ENCODE results near the gene SMARCA1.

The SMARCA1 gene

GRCh38 chrX:129510331-129510730 lies 13.0 kb downstream of the SMARCA1 start:
- Histone ChIP-seq H3K36me3 (ENCODE audit: control insufficient read depth, insufficient read depth, low read length) (peaks cover 60% of the 10 kb centered on the region), H3K27ac (ENCODE audit: low read depth, low read length, severe bottlenecking) (no peak overlapping the region), H3K4me1 (ENCODE audit: control insufficient read depth, insufficient read depth, low read length, poor library complexity, severe bottlenecking) (peaks cover 7% of the 10 kb centered on the region), H3K9me3 (ENCODE audit: control insufficient read depth, low read length) (no peaks in the 10 kb centered on the region), H3K4me3 (ENCODE audit: extremely low read depth, insufficient read depth, low read length, poor library complexity, severe bottlenecking) (no peak overlapping the region)
- 83% methylated on average over 2 of the region's 7 CpGs; no CpG with 5 or more reads in 1 of the 2 experiments for WGBS, 2 experiments (ENCODE audit: insufficient coverage in 2 of 2)

GRCh38 chrX:129497146-129497843 lies 26.0 kb downstream of the SMARCA1 start:
- no peak overlapping the region for H3K27ac ChIP-seq (ENCODE audit: low read depth, low read length, severe bottlenecking)

GRCh38 chrX:129496625-129497024 lies 26.7 kb downstream of the SMARCA1 start:
- Histone ChIP-seq H3K4me1 (ENCODE audit: control insufficient read depth, insufficient read depth, low read length, poor library complexity, severe bottlenecking) (peaks cover 8% of the 10 kb centered on the region), H3K36me3 (ENCODE audit: control insufficient read depth, insufficient read depth, low read length) (peaks cover 69% of the 10 kb centered on the region), H3K4me3 (ENCODE audit: extremely low read depth, insufficient read depth, low read length, poor library complexity, severe bottlenecking) (no peak overlapping the region), H3K9me3 (ENCODE audit: control insufficient read depth, low read length) (no peaks in the 10 kb centered on the region), H3K27ac (ENCODE audit: low read depth, low read length, severe bottlenecking) (no peak overlapping the region)
- WGBS, 2 experiments (ENCODE audit: insufficient coverage in 2 of 2): 100% methylated on average over 2 to 3 of the region's 6 CpGs

More at GRCh38 chrX:129497146-129497843, 26.0 kb downstream of the SMARCA1 start:
- Histone ChIP-seq H3K4me1 (ENCODE audit: control insufficient read depth, insufficient read depth, low read length, poor library complexity, severe bottlenecking) (peaks cover 8% of the 10 kb centered on the region), H3K9me3 (ENCODE audit: control insufficient read depth, low read length) (no peaks in the 10 kb centered on the region), H3K4me3 (ENCODE audit: extremely low read depth, insufficient read depth, low read length, poor library complexity, severe bottlenecking) (no peak overlapping the region), H3K36me3 (ENCODE audit: control insufficient read depth, insufficient read depth, low read length) (peaks cover 71% of the 10 kb centered on the region)
- WGBS, 2 experiments (ENCODE audit: insufficient coverage in 2 of 2): 93 to 100% methylated on average over 1 of the region's 3 CpGs

- 100% methylated on average over 3 of the region's 5 CpGs; no CpG with 5 or more reads in 1 of the 2 experiments for WGBS, 2 experiments (ENCODE audit: insufficient coverage in 2 of 2)
Observed at GRCh38 chrX:129495900-129496299, 27.4 kb downstream of the SMARCA1 start.

GRCh38 chrX:129494887-129495286 lies 28.4 kb downstream of the SMARCA1 start:
- Histone ChIP-seq H3K27ac (ENCODE audit: low read depth, low read length, severe bottlenecking) (no peak overlapping the region), H3K4me3 (ENCODE audit: extremely low read depth, insufficient read depth, low read length, poor library complexity, severe bottlenecking) (no peak overlapping the region), H3K9me3 (ENCODE audit: control insufficient read depth, low read length) (no peaks in the 10 kb centered on the region), H3K36me3 (ENCODE audit: control insufficient read depth, insufficient read depth, low read length) (peaks cover 68% of the 10 kb centered on the region), H3K4me1 (ENCODE audit: control insufficient read depth, insufficient read depth, low read length, poor library complexity, severe bottlenecking) (peaks cover 8% of the 10 kb centered on the region)
- no CpG with 5 or more reads among the region's 2 CpGs for WGBS, 2 experiments (ENCODE audit: insufficient coverage in 2 of 2)

More at GRCh38 chrX:129495900-129496299, 27.4 kb downstream of the SMARCA1 start:
- Histone ChIP-seq H3K9me3 (ENCODE audit: control insufficient read depth, low read length) (no peaks in the 10 kb centered on the region), H3K4me1 (ENCODE audit: control insufficient read depth, insufficient read depth, low read length, poor library complexity, severe bottlenecking) (peaks cover 8% of the 10 kb centered on the region), H3K4me3 (ENCODE audit: extremely low read depth, insufficient read depth, low read length, poor library complexity, severe bottlenecking) (no peak overlapping the region), H3K27ac (ENCODE audit: low read depth, low read length, severe bottlenecking) (no peak overlapping the region), H3K36me3 (ENCODE audit: control insufficient read depth, insufficient read depth, low read length) (peaks cover 67% of the 10 kb centered on the region)

GRCh38 chrX:129493643-129494042 lies 29.6 kb downstream of the SMARCA1 start:
- Histone ChIP-seq H3K4me3 (ENCODE audit: extremely low read depth, insufficient read depth, low read length, poor library complexity, severe bottlenecking) (no peak overlapping the region), H3K9me3 (ENCODE audit: control insufficient read depth, low read length) (no peaks in the 10 kb centered on the region), H3K4me1 (ENCODE audit: control insufficient read depth, insufficient read depth, low read length, poor library complexity, severe bottlenecking) (peaks cover 8% of the 10 kb centered on the region), H3K27ac (ENCODE audit: low read depth, low read length, severe bottlenecking) (no peak overlapping the region), H3K36me3 (ENCODE audit: control insufficient read depth, insufficient read depth, low read length) (peaks cover 60% of the 10 kb centered on the region)
- WGBS, 2 experiments (ENCODE audit: insufficient coverage in 2 of 2): no CpG with 5 or more reads among the region's 4 CpGs

- WGBS, 2 experiments (ENCODE audit: insufficient coverage in 2 of 2): no CpG with 5 or more reads among the region's 2 CpGs
Observed at GRCh38 chrX:129490330-129490729, 33.0 kb downstream of the SMARCA1 start.

GRCh38 chrX:129488359-129488758 lies 34.9 kb downstream of the SMARCA1 start:
- no peaks in the 10 kb centered on the region for H3K9me3 ChIP-seq (ENCODE audit: control insufficient read depth, low read length)
- no peak overlapping the region for H3K27ac ChIP-seq (ENCODE audit: low read depth, low read length, severe bottlenecking)
- H3K36me3 ChIP-seq (ENCODE audit: control insufficient read depth, insufficient read depth, low read length): peaks cover 49% of the 10 kb centered on the region
- no peaks in the 10 kb centered on the region for H3K4me1 ChIP-seq (ENCODE audit: control insufficient read depth, insufficient read depth, low read length, poor library complexity, severe bottlenecking)
- H3K4me3 ChIP-seq (ENCODE audit: extremely low read depth, insufficient read depth, low read length, poor library complexity, severe bottlenecking): no peak overlapping the region

More at GRCh38 chrX:129490330-129490729, 33.0 kb downstream of the SMARCA1 start:
- Histone ChIP-seq H3K9me3 (ENCODE audit: control insufficient read depth, low read length) (no peaks in the 10 kb centered on the region), H3K4me3 (ENCODE audit: extremely low read depth, insufficient read depth, low read length, poor library complexity, severe bottlenecking) (no peak overlapping the region), H3K4me1 (ENCODE audit: control insufficient read depth, insufficient read depth, low read length, poor library complexity, severe bottlenecking) (peaks cover 5% of the 10 kb centered on the region), H3K36me3 (ENCODE audit: control insufficient read depth, insufficient read depth, low read length) (peaks cover 48% of the 10 kb centered on the region), H3K27ac (ENCODE audit: low read depth, low read length, severe bottlenecking) (no peak overlapping the region)

GRCh38 chrX:129480889-129481288 lies 42.4 kb downstream of the SMARCA1 start:
- Histone ChIP-seq H3K4me1 (ENCODE audit: control insufficient read depth, insufficient read depth, low read length, poor library complexity, severe bottlenecking) (no peaks in the 10 kb centered on the region), H3K4me3 (ENCODE audit: extremely low read depth, insufficient read depth, low read length, poor library complexity, severe bottlenecking) (no peak overlapping the region), H3K27ac (ENCODE audit: low read depth, low read length, severe bottlenecking) (no peak overlapping the region), H3K36me3 (ENCODE audit: control insufficient read depth, insufficient read depth, low read length) (peaks cover 46% of the 10 kb centered on the region), H3K9me3 (ENCODE audit: control insufficient read depth, low read length) (no peaks in the 10 kb centered on the region)
- 93 to 100% methylated on average over 3 to 6 of the region's 6 CpGs for WGBS, 2 experiments (ENCODE audit: insufficient coverage in 2 of 2)

GRCh38 chrX:129478516-129478915 lies 44.8 kb downstream of the SMARCA1 start:
- WGBS, 2 experiments (ENCODE audit: insufficient coverage in 2 of 2): no CpG with 5 or more reads among the region's 4 CpGs
- Histone ChIP-seq H3K36me3 (ENCODE audit: control insufficient read depth, insufficient read depth, low read length) (peaks cover 43% of the 10 kb centered on the region), H3K4me1 (ENCODE audit: control insufficient read depth, insufficient read depth, low read length, poor library complexity, severe bottlenecking) (no peaks in the 10 kb centered on the region), H3K27ac (ENCODE audit: low read depth, low read length, severe bottlenecking) (no peak overlapping the region), H3K9me3 (ENCODE audit: control insufficient read depth, low read length) (no peaks in the 10 kb centered on the region), H3K4me3 (ENCODE audit: extremely low read depth, insufficient read depth, low read length, poor library complexity, severe bottlenecking) (no peak overlapping the region)

GRCh38 chrX:129472116-129472515 lies 51.2 kb downstream of the SMARCA1 start:
- Histone ChIP-seq H3K4me3 (ENCODE audit: extremely low read depth, insufficient read depth, low read length, poor library complexity, severe bottlenecking) (no peak overlapping the region), H3K4me1 (ENCODE audit: control insufficient read depth, insufficient read depth, low read length, poor library complexity, severe bottlenecking) (no peaks in the 10 kb centered on the region), H3K36me3 (ENCODE audit: control insufficient read depth, insufficient read depth, low read length) (peaks cover 57% of the 10 kb centered on the region), H3K9me3 (ENCODE audit: control insufficient read depth, low read length) (no peaks in the 10 kb centered on the region), H3K27ac (ENCODE audit: low read depth, low read length, severe bottlenecking) (no peak overlapping the region)
- WGBS, 2 experiments (ENCODE audit: insufficient coverage in 2 of 2): no CpG with 5 or more reads among the region's 1 CpG

All from mesodermal cell (in vitro differentiated cells).